Fibroblast of lung (primary cell): ENCODE data around the gene IGF2R.

Experiments used
- EZH2 ChIP-seq: IDR thresholded peaks from 2 replicates; pipeline ENCODE4 v1.5.1; 2012; ENCODE audit warnings: low read length, control low read depth, mild to moderate bottlenecking; ENCODE audit errors: missing control alignments
- TF ChIP-seq, protein P1 (sequence below), 2 donors: IDR thresholded peaks in 1 of 2; conservative IDR thresholded peaks in 1 of 2; 1 replicate in 1 of 2; 2 replicates in 1 of 2; pipeline ENCODE4 v1.5.1; 2011 to 2012; ENCODE audit warnings: low read length in 2 of 2, control low read depth in 1 of 2, inconsistent platforms in 1 of 2, low read depth in 1 of 2, mild to moderate bottlenecking in 1 of 2

DNA sequence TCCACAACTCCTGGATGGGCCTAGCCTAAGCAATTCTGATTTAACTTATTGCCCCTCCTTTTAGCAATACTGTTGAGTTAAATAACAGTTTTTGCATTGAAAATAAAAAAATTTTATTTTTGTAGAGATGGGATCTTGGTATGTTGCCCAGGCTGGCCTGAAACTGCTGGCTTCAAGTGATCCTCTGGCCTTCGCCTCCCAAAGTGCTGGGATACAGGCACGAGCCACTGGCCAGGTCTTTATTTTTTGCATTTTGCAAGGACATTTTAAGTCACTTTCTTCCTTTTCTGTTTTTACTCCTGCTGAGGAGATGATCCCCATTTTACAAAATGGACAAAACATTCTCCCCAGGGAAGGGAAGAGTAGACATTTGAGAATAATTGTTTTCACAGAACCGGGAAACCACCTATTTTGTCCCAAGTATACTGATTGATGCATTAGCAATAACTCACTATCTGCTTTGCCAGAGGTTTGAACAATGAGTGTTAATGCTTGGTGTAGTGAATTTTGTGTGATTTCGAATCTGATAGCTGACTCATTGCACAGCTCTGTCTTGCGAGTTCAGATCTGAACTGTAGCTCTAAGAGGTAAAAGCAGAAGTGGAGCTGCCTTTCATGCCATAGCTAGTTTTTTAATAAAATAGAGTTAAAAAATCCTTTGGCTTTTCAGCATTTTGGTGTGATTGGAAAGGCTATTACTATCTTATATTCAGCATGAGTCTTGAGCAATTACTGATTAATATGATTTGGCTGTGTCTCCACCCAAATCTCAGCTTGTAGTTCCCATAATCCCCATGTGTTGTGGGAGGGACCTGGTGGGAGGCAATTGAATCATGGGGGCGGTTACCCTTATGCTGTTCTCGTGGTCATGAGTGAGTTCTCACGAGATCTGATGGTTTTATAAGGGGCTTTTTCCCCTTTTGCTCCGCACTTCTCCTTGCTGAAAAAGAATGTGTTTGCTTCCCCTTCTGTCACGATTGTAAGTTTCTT is 20.9 kb downstream of the IGF2R start:
- TF ChIP-seq EZH2, result no peak
- TF ChIP-seq, protein P1, sequence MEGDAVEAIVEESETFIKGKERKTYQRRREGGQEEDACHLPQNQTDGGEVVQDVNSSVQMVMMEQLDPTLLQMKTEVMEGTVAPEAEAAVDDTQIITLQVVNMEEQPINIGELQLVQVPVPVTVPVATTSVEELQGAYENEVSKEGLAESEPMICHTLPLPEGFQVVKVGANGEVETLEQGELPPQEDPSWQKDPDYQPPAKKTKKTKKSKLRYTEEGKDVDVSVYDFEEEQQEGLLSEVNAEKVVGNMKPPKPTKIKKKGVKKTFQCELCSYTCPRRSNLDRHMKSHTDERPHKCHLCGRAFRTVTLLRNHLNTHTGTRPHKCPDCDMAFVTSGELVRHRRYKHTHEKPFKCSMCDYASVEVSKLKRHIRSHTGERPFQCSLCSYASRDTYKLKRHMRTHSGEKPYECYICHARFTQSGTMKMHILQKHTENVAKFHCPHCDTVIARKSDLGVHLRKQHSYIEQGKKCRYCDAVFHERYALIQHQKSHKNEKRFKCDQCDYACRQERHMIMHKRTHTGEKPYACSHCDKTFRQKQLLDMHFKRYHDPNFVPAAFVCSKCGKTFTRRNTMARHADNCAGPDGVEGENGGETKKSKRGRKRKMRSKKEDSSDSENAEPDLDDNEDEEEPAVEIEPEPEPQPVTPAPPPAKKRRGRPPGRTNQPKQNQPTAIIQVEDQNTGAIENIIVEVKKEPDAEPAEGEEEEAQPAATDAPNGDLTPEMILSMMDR (conservative IDR thresholded peaks at IDR 0.05 in 1 of 2, IDR thresholded peaks at IDR 0.05 in 1 of 2; ENCODE audit: low read depth in 1 of 2, low read length in 2 of 2), result no peak
